Dedifferentiated amniotic fluid mesenchymal stem cell (primary cell): ENCODE measurements around the gene TAP2.
"Not testable (repeated sequence)": the region's sequence is repeated elsewhere in the genome, so short reads cannot be mapped to it uniquely, and the experiment has no call there.

Experiments used
- DNase-seq: peaks from one replicate; pipeline ENCODE4 v3.0.0-alpha.2; 2016; ENCODE audit errors: extremely low spot score

TAP2 gene

GRCh38 chr6:32838114-32838958 is at the start of gene TAP2:
TSS of gene TAP2 (minus strand) at chr6:32838739. CDS start at chr6:32838233, 506 bp downstream.
- peak; percentile 91 for DNase-seq

GRCh38 chr6:32887616-32888015 is 49.1 kb upstream of the TAP2 start:
- no peak for DNase-seq

- DNase-seq: peak; percentile 49
These were observed 48.3 kb upstream of the TAP2 start for GRCh38 chr6:32886681-32887383.

GRCh38 chr6:32885698-32886286 is 47.3 kb upstream of the TAP2 start:
- DNase-seq: peak; percentile 87

GRCh38 chr6:32883789-32884188 is 45.2 kb upstream of the TAP2 start:
- no peak for DNase-seq

GRCh38 chr6:32882879-32883250 is 44.3 kb upstream of the TAP2 start:
- DNase-seq: no peak

- not testable (repeated sequence) for DNase-seq
These were observed 42.4 kb upstream of the TAP2 start for GRCh38 chr6:32880962-32881361.

GRCh38 chr6:32879691-32880090 is 41.2 kb upstream of the TAP2 start:
- DNase-seq: no peak

- DNase-seq: no peak
These were observed 38.1 kb upstream of the TAP2 start for GRCh38 chr6:32876603-32877002.

- not testable (repeated sequence) for DNase-seq
These were observed 35.4 kb upstream of the TAP2 start for GRCh38 chr6:32873947-32874346.

GRCh38 chr6:32868257-32868788 is 29.8 kb upstream of the TAP2 start:
- DNase-seq: peak; percentile 72

- no peak for DNase-seq
These were observed 29.2 kb upstream of the TAP2 start for GRCh38 chr6:32867554-32868256.

GRCh38 chr6:32867022-32867477 is 28.5 kb upstream of the TAP2 start:
- DNase-seq: no peak

GRCh38 chr6:32865724-32866443 is 27.3 kb upstream of the TAP2 start:
- DNase-seq: no peak

- no peak for DNase-seq
These were observed 24.2 kb upstream of the TAP2 start for GRCh38 chr6:32862725-32863124.

- no peak for DNase-seq
These were observed 22.1 kb upstream of the TAP2 start for GRCh38 chr6:32860674-32861073.

- DNase-seq: no peak
These were observed 19.7 kb upstream of the TAP2 start for GRCh38 chr6:32858194-32858593.

GRCh38 chr6:32857156-32857891 is 18.8 kb upstream of the TAP2 start:
- no peak for DNase-seq

- DNase-seq: no peak
These were observed 17.1 kb upstream of the TAP2 start for GRCh38 chr6:32855467-32856174.
